ENCODE results near the gene MSH2.

MSH2 gene

GRCh38 chr2:47459021-47459420 lies 56.1 kb downstream of the MSH2 start:
- no peak for TF ChIP-seq CTCF (IDR thresholded peaks at IDR 0.05; ENCODE audit: low read depth, low read length)
- no peak for DNase-seq (ENCODE audit: extremely low read depth, low read depth)

- no peak for TF ChIP-seq CTCF (IDR thresholded peaks at IDR 0.05; ENCODE audit: low read depth, low read length)
- DNase-seq (ENCODE audit: extremely low read depth, low read depth) = no peak
These were observed 57.8 kb downstream of the MSH2 start for GRCh38 chr2:47460766-47461165.

GRCh38 chr2:47471429-47472116 lies 68.6 kb downstream of the MSH2 start:
- no peak for DNase-seq (ENCODE audit: extremely low read depth, low read depth)
- TF ChIP-seq CTCF (IDR thresholded peaks at IDR 0.05; ENCODE audit: low read depth, low read length) = no peak

GRCh38 chr2:47479863-47480262 lies 76.9 kb downstream of the MSH2 start:
- DNase-seq (ENCODE audit: extremely low read depth, low read depth) = no peak
- no peak for TF ChIP-seq CTCF (IDR thresholded peaks at IDR 0.05; ENCODE audit: low read depth, low read length)

GRCh38 chr2:47483191-47483590 lies 80.2 kb downstream of the MSH2 start:
- no peak for DNase-seq (ENCODE audit: extremely low read depth, low read depth)
- no peak for TF ChIP-seq CTCF (IDR thresholded peaks at IDR 0.05; ENCODE audit: low read depth, low read length)

GRCh38 chr2:47484396-47484795 lies 81.4 kb downstream of the MSH2 start:
- TF ChIP-seq CTCF (IDR thresholded peaks at IDR 0.05; ENCODE audit: low read depth, low read length) = no peak

GRCh38 chr2:47485177-47485576 lies 82.2 kb downstream of the MSH2 start:
- DNase-seq (ENCODE audit: extremely low read depth, low read depth) = no peak
- no peak for TF ChIP-seq CTCF (IDR thresholded peaks at IDR 0.05; ENCODE audit: low read depth, low read length)

More at GRCh38 chr2:47484396-47484795, 81.4 kb downstream of the MSH2 start:
- DNase-seq (ENCODE audit: extremely low read depth, low read depth) = no peak

Measured in AG09319 (cell line).